Activated CD4-positive, alpha-beta T cell treated with anti-CD3 and anti-CD28 coated beads, Interleukin-2, amount 10 ng/mL, durations not matched to agents 24 days and 14 days (primary cell): ENCODE data around the gene PPIL1. TPM values are rescaled to one million over a fixed set of nuclear protein-coding genes. Genes with fewer than 3 reads are reported as not detected.
A peak's percentile ranks its signal among the peaks of the same experiment; 100 is the strongest.
"Not testable (repeated sequence)": the region's sequence is repeated elsewhere in the genome, so short reads cannot be mapped to it uniquely, and the experiment has no call there.

ENCODE experiments used
- DNase-seq: peaks from one replicate; pipeline ENCODE4 v3.0.0; 2022
- H3K27ac Mint-ChIP-seq: one replicate; pipeline ENCODE4 v1.8.0; 2022; ENCODE audit warnings: mild to moderate bottlenecking, mixed read lengths
- H3K27me3 Mint-ChIP-seq: one replicate; pipeline ENCODE4 v1.8.0; 2022; ENCODE audit warnings: mixed read lengths
- H3K36me3 Mint-ChIP-seq: one replicate; pipeline ENCODE4 v1.8.0; 2022; ENCODE audit warnings: low read depth, mild to moderate bottlenecking, mixed read lengths
- H3K4me1 Mint-ChIP-seq: one replicate; pipeline ENCODE4 v1.8.0; 2021; ENCODE audit warnings: mixed read lengths
- H3K4me3 Mint-ChIP-seq: one replicate; pipeline ENCODE4 v1.8.0; 2022; ENCODE audit warnings: mild to moderate bottlenecking, moderate library complexity, mixed read lengths
- H3K9me3 Mint-ChIP-seq: one replicate; pipeline ENCODE4 v1.8.0; 2021; ENCODE audit warnings: mixed read lengths
- intact Hi-C: fragments of 100-400 bp; cut with micrococcal nuclease; formaldehyde crosslinking; loops from one replicate; pipeline ENCODE4 v1.15.1; 2023
- total RNA-seq: library from RNA; stranded (reverse); gene quantifications from 2 replicates; pipeline ENCODE4 v1.2.3, GENCODE V29; 2022

The PPIL1 gene
- total RNA-seq, 1 donor from 2014 or later = 65.1 TPM

DNA sequence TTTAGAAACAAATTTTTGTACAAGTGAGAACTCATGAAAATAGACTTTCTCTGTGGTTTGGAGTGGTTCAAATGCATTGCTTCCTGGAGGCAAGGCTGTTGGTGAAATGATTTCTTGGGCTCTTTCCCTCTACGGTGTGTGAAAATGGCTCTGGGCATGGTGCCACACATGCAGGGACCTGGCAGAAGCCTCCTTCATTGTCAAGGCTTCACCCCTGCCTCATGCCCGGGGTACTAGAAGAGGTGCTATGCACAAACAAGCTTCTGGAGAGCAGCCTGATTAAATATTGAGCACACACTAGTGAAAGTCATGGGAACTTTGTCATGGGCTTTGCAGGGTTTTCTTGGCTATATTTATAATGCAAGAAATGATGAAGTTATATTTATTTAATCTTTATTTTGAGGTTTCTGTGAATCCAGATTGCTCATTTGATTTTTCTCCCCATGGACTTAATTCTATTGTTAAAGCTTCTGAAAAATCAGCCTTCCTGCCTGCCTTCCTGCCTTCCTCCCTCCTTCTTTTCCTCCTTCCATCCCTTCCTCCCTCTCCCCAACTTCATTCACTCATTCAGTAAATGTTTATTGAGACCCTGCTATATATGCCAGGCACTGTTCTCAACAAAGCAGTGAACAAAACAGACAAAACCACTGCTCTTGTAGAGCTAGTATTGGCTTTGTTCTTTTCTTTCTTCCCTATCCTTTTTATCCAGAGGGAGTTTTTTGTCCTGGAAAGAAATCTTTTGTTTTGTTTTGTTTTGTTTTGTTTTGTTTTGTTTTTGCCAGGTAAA lies 32.1 kb upstream of the PPIL1 start:
- Mint-ChIP-seq H3K9me3 (no peaks in the 10 kb centered on the region), H3K27ac (no peak overlapping the region), H3K4me1 (peaks cover 38% of the 10 kb centered on the region), H3K36me3 (peaks cover 58% of the 10 kb centered on the region), H3K27me3 (no peaks in the 10 kb centered on the region), H3K4me3 (no peak overlapping the region)
- no peak for DNase-seq
- intact Hi-C loops = no loop called here

DNA sequence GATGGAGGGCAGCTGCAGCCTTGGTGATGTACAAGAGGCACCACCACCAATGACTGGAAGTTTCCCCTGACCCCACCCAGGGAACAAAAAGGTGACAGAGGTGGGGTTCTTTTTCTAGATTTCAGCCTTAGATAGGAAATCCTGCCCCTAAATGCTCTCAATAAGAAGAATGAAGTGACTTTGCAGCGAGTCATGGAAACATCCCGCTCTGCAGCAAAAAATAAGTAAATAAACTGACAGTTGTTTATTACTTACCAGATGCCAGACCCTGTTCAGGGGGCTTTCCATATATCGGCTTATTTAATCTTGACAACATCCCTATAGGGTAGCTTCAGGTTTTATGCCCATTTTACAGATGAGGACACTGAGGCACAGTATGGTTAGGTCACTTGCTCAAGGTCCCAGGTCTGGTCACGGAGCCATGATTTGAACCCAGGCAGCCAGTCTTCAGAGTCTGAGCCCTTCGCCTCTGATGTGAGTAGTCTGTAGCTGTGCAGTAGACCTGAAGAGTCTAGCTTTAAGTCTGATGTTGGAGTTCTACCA lies 30.3 kb upstream of the PPIL1 start:
- peaks cover 60% of the 10 kb centered on the region for H3K36me3 Mint-ChIP-seq

DNA sequence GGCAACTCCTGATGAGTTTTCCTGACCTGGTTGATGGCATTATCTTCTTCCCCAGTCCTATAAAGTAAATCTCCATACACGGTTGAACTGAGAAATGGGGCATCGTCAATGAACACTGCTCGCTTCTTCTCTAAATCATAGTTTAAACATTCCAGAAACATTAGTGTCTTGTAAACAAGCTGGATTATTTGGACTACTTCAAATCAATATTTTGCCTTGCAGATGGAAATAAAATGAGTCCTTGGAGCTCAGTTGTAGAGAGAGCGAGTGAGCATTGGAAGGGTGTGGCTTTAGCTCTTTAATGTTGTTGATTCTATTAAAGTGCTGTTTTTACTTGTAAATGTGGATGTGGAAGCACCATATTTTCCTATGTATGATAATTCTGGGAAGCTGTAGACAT lies 29.5 kb upstream of the PPIL1 start:
- peaks cover 60% of the 10 kb centered on the region for H3K36me3 Mint-ChIP-seq
- no peak overlapping the region for H3K27ac Mint-ChIP-seq
- DNase-seq = no peak
- H3K4me1 Mint-ChIP-seq = peaks cover 30% of the 10 kb centered on the region
- H3K4me3 Mint-ChIP-seq = no peak overlapping the region
- H3K27me3 Mint-ChIP-seq = no peaks in the 10 kb centered on the region
- intact Hi-C loops = no loop called here
- H3K9me3 Mint-ChIP-seq = no peaks in the 10 kb centered on the region

More for the DNA sequence above, 30.3 kb upstream of the PPIL1 start:
- Mint-ChIP-seq H3K9me3 (no peaks in the 10 kb centered on the region), H3K27ac (no peak overlapping the region), H3K4me3 (no peak overlapping the region), H3K27me3 (no peaks in the 10 kb centered on the region), H3K4me1 (peaks cover 27% of the 10 kb centered on the region)
- DNase-seq = no peak
- intact Hi-C loops = no loop called here

DNA sequence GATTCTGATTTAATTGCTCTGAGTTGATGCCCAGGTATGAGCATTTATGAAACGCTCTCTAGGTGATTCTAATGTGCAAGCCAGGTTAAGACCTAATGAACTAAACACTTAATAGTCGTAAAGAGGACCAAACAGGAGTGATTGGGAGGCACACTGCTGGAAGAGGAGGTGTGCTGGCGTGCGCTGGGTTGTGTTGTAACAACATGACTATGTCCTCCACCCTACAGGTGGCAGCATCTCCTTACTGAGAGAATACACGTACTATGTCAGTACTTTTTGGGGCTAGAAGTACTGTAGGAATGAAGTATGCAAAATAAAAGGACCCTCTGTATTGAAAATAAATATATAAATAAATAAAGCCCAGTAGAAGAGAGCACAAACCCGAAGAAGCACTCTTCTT lies 23.0 kb upstream of the PPIL1 start:
- DNase-seq = peak; percentile 79
- Mint-ChIP-seq H3K9me3 (no peaks in the 10 kb centered on the region), H3K4me1 (peaks cover 7% of the 10 kb centered on the region), H3K27ac (no peak overlapping the region), H3K4me3 (no peak overlapping the region), H3K27me3 (no peaks in the 10 kb centered on the region), H3K36me3 (peaks cover 41% of the 10 kb centered on the region)
- intact Hi-C loops = no loop called here

DNA sequence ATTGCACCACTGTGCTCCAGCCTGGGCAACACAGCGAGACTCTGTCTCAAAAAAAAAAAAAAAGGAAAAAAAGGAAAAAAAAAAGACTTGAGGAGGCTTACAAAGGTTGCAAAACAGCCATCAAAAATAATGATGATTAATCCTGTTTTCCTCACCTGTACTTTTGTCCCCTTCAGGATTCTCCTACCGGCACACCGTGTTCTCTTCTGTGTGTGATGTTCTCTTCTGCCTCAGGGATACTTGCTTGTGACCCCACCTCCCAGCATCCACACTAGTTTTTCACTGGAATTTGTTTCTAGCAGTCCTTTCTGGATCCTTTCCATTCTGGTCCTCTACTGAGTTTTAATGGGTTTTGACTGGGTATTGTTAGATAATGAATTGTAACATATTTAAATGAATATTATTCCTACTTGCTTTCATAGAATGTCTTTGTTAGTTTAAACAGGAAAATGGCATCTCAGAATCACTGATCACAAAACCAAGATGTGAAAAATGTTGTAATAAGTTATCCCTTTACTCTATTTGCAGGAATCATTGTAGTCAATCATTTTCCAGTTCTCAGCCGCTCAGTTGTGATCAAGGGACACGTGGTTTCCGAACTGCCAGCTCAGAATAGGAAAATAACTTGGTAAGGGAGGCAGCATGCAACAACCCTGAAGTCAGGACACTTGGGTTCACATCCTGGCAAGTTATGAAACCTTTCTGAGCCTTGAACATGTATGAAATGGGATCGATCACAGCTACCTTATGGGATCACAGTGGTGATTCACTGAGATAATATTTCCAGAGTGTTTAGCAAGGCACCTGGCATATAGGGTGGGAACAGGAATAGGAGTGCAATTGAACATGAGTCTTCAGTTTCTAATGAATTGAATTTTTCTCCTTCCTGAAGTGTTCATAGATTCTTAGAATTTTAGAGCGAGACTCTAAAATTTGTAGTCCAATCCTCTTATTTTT lies 19.7 kb upstream of the PPIL1 start:
- Mint-ChIP-seq H3K9me3 (no peaks in the 10 kb centered on the region), H3K36me3 (peaks cover 36% of the 10 kb centered on the region), H3K4me3 (no peak overlapping the region), H3K27ac (no peak overlapping the region), H3K4me1 (peaks cover 9% of the 10 kb centered on the region), H3K27me3 (no peaks in the 10 kb centered on the region)
- no peak for DNase-seq
- intact Hi-C loops = no loop called here

DNA sequence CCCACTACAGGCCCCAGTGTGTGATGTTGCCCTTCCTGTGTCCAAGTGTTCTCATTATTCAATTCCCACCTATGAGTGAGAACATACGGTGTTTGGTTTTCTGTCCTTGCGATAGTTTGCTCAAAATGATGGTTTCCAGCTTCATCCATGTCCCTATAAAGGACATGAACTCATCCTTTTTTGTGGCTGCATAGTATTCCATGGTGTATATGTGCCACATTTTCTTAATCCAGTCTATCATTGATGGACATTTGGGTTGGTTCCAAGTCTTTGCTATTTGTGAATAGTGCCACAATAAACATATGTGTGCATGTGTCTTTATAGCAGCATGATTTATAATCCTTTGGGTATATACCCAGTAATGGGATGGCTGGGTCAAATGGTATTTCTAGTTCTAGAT lies 16.6 kb upstream of the PPIL1 start:
- H3K9me3 Mint-ChIP-seq, H3K27ac Mint-ChIP-seq, H3K27me3 Mint-ChIP-seq, DNase-seq, H3K4me3 Mint-ChIP-seq, intact Hi-C loops: not testable (repeated sequence)
- H3K4me1 Mint-ChIP-seq = peaks cover 24% of the 10 kb centered on the region
- H3K36me3 Mint-ChIP-seq = peaks cover 36% of the 10 kb centered on the region

DNA sequence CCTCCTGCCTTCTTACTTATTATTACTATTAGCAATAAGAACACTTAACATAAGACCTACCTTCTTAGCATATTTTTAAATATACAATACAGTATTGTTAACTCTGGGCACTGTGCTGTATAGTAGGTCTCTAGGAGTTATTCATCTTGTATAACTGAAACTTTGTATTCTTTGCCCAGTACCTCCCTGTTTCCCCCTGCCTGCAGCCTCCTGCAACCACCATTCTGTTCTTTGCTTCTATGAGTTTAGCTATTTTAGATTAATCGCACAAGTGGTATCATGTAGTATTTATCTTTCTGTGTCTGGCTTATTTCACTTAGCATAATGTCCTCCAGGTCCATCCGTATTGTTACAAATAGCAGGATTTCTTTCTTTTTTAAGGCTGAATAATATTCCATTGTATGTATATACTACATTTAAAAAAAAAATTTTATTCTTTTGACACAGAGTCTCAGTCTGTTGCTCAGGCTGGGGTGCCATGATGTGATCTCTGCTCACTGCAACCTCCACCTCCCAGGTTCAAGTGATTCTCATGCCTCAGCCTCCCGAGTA lies 15.6 kb upstream of the PPIL1 start:
- H3K4me3 Mint-ChIP-seq = no peak overlapping the region
- no peaks in the 10 kb centered on the region for H3K27me3 Mint-ChIP-seq
- peaks cover 32% of the 10 kb centered on the region for H3K36me3 Mint-ChIP-seq
- H3K27ac Mint-ChIP-seq = no peak overlapping the region
- DNase-seq = no peak
- intact Hi-C loops = no loop called here
- peaks cover 28% of the 10 kb centered on the region for H3K4me1 Mint-ChIP-seq
- no peaks in the 10 kb centered on the region for H3K9me3 Mint-ChIP-seq

DNA sequence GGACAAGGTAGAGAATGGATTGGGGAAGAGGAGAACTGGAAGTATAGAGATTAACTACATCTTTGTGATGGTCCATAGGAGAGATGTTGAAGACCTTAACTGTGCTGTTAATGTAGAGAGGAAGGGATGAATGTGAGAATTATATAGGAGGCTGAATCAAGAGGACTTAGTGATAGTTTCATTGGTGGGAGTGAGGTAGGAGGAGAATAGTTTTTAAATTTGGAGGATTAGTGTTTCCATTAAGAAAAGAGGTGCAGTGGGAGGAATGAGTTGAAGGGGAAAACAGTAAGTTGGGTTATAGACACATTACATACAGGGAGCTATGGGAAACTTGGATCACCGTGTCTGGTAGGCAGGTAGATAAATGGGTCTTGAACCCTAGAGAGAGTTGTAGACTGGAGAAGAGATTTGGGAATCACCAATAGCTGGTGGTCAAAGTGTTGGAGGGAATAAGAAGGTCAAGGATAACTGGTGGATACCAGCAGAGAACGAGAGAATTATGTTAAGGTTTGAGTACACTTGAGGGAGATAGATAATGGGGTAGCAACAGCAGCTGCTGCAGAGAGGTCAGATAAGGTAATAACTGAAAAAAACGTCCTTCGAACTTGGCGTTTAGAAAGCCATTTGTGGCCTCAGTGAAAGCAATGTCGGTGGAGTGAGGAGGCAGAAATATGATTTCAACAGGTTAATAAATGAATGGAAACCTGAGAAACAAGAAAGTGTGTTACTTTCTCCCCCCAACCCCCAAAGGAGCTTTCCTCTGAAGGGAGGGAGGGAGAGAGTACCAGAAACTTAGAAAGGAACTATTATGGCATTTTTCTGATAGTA lies 14.3 kb upstream of the PPIL1 start:
- Mint-ChIP-seq H3K27me3 (no peaks in the 10 kb centered on the region), H3K36me3 (peaks cover 22% of the 10 kb centered on the region), H3K4me1 (peaks cover 30% of the 10 kb centered on the region), H3K4me3 (no peak overlapping the region), H3K27ac (no peak overlapping the region), H3K9me3 (no peaks in the 10 kb centered on the region)
- DNase-seq = no peak
- intact Hi-C loops = loop anchor here (5.0 kb wide), 1 partner anchor 318 kb away; no protein-coding TSS in a partner anchor

DNA sequence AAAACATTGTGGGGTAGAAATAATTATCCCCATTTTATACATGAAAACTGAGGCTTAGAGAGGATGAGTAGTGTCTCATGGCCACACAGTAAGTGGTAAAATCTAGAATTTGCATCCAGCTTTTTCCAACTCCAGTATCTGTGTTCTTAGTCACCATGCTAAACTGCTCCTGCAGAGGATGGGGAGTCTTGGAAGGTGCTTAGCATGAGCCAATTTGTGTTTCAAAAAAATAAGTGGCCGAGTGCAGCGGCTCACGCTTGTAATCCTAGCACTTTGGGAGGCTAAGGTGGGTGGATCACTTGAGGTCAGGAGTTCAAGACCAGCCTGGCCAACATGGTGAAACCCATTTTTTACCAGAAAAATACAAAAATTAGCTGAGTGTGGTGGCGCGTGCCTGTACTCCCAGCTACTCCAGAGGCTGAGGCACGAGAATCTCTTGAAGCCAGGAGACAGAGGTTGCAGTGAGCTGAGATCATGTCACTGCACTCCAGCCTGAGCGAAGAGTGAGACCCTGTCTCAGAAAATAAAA lies 13.6 kb upstream of the PPIL1 start:
- DNase-seq = no peak
- peaks cover 20% of the 10 kb centered on the region for H3K36me3 Mint-ChIP-seq
- no peaks in the 10 kb centered on the region for H3K9me3 Mint-ChIP-seq
- H3K4me3 Mint-ChIP-seq = no peak overlapping the region
- intact Hi-C loops = loop anchor here (5.0 kb wide), 1 partner anchor 319 kb away; no protein-coding TSS in a partner anchor
- H3K27me3 Mint-ChIP-seq = no peaks in the 10 kb centered on the region
- H3K4me1 Mint-ChIP-seq = peaks cover 30% of the 10 kb centered on the region
- no peak overlapping the region for H3K27ac Mint-ChIP-seq

DNA sequence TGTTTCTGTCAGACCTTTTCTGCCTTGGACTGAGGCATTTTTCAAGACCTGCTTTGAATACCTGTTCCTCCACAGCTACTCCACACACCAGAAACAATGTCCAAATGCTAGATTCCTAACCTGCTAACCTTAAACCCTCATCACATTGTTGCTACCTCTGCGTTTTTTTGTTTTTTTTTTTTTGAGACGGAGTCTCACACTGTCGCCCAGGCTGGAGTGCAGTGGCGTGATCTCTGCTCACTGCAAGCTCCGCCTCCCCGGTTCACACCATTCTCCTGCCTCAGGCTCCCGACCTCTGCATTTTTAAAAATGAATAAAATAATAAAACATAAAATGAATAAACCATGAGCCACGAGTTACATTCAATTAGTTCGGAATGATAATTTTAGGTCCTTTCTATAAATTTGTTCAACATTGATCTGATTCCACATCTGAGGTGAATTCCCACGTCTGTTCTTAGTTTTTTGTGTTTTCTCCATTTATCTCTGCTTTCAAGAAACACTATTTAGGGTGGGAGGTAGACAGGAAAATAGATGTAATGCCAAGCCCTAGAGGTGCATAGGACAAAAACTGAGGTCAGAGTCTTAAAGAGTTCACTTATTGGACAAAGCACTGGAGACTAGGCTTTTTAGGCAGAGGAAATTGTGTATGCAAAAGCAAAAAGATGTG lies 12.5 kb upstream of the PPIL1 start:
- H3K9me3 Mint-ChIP-seq = no peaks in the 10 kb centered on the region
- H3K27me3 Mint-ChIP-seq = no peaks in the 10 kb centered on the region
- peak overlapping the region; percentile 89 for H3K4me3 Mint-ChIP-seq
- intact Hi-C loops = loop anchor here (5.0 kb wide), 1 partner anchor 320 kb away; no protein-coding TSS in a partner anchor
- no peak for DNase-seq
- peaks cover 13% of the 10 kb centered on the region for H3K36me3 Mint-ChIP-seq
- H3K4me1 Mint-ChIP-seq = peaks cover 28% of the 10 kb centered on the region
- H3K27ac Mint-ChIP-seq = peak overlapping the region; percentile 74

DNA sequence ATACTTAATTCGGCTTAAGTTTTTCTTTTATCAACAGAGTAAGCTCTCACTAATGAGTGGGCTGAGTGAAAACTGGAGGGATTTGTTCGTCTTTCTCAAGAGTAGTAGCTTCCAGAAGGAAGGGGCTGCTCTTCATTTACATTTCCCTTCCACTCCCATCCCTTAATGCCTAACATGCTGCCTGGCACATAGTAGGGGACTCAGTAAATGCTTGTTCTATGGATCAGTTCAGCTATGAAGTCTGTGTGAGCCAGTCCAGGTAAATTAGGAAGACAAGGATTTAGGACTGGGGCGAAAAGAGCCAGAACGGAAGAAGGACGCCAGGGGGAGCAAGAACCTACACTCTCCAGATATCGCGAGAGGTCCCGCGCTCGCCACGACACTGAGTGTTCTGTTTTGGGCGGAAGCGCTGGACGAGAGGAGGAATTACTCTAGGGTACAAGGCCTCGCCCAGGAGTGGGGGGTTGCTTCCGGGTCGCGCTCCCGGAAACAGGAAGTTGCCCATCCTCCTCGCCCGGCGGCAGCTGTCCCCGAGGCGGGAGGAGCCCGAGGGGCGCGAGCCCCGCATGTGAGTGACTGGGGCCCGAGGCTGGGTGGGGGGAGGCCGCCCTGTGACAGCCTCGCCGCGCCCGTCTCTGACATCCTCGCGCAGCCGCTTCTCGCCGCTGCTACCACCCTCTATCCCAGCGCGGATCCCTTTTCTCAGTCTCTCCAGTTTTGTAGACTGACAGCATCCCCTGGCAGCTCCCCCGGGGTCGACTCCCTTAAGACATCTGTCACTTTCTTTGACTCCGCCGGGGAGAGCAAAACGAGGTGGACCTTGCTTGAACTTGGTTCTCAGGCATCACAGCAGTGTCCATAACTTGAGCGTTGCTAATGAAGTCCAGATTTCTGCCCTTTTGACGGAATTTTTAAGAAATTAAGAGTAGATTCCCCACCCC lies 11.1 kb upstream of the PPIL1 start, which contains the start of gene C6orf89:
C6orf89 (plus strand) TSS at position 492 of the 941 bp plus-strand sequence. CDS start 13,493 bp downstream, outside the sequence.
- peak within 1 kb of the TSS; percentile 89 for H3K27ac Mint-ChIP-seq
- H3K9me3 Mint-ChIP-seq = no peaks in the 10 kb centered on the region
- DNase-seq = peak; percentile 99
- intact Hi-C loops = loop anchor here (1.0 to 5.0 kb wide), 6 partner anchors 10 to 322 kb away; partner anchors contain the start of gene MTCH1
- no peaks in the 10 kb centered on the region for H3K27me3 Mint-ChIP-seq
- peaks cover 28% of the 10 kb centered on the region for H3K4me1 Mint-ChIP-seq
- peaks cover 8% of the 10 kb centered on the region for H3K36me3 Mint-ChIP-seq
- peak within 1 kb of the TSS; percentile 89 for H3K4me3 Mint-ChIP-seq
